ENCODE results near the gene NEDD8. TPM values are rescaled to one million over a fixed set of nuclear protein-coding genes. Genes with fewer than 3 reads are reported as not detected.

Gene NEDD8
- total RNA-seq, 1 donor from 2014 or later: 251 TPM

- peak overlapping the region; percentile 93 for H2AFZ ChIP-seq (ENCODE audit: low read depth, low read length)
- H3K4me1 ChIP-seq (ENCODE audit: insufficient read depth, low read length): peaks cover 5% of the 10 kb centered on the region
- DNase-seq (ENCODE audit: low read depth) (peak; percentile 24), FAIRE-seq (no peak)
- Mint-ChIP-seq H3K9me3 (ENCODE audit: unreplicated experiment) (peaks cover 4% of the 10 kb centered on the region), H3K27me3 (ENCODE audit: low read depth, unreplicated experiment) (no peaks in the 10 kb centered on the region), H3K36me3 (ENCODE audit: low read depth, unreplicated experiment) (peaks cover 23% of the 10 kb centered on the region), H3K4me3 (ENCODE audit: unreplicated experiment) (peak overlapping the region; percentile 96), H3K4me1 (ENCODE audit: low read depth, unreplicated experiment) (peaks cover 16% of the 10 kb centered on the region), H3K27ac (ENCODE audit: unreplicated experiment) (peak overlapping the region; percentile 94)
- H4K20me1 ChIP-seq (ENCODE audit: insufficient read depth, low read length): peaks cover 5% of the 10 kb centered on the region
- peak overlapping the region; percentile 99 for H3K9ac ChIP-seq (ENCODE audit: low read length)
- H3K9me3 ChIP-seq (ENCODE audit: insufficient read depth, low read depth, low read length): peaks cover 2% of the 10 kb centered on the region
- H3K4me2 ChIP-seq (ENCODE audit: low read length): peak overlapping the region; percentile 95
- peak overlapping the region; percentile 69 for H3K4me3 ChIP-seq (ENCODE audit: insufficient read depth, low read depth, low read length)
- peaks cover 58% of the 10 kb centered on the region for H3K79me2 ChIP-seq (ENCODE audit: insufficient read depth, low read length)
- no peak for TF ChIP-seq EZH2 (IDR thresholded peaks at IDR 0.05; ENCODE audit: insufficient read depth, low read length)
- TF ChIP-seq CTCF (IDR thresholded peaks at IDR 0.05; ENCODE audit: insufficient read depth, low read depth, low read length): no peak
- H3K27me3 ChIP-seq (ENCODE audit: insufficient read depth, low read length): no peaks in the 10 kb centered on the region
- peaks cover 15% of the 10 kb centered on the region for H3K36me3 ChIP-seq (ENCODE audit: insufficient read depth, low read length)
- H3K27ac ChIP-seq (ENCODE audit: low read depth, low read length): peak overlapping the region; percentile 97
Observed at GRCh38 chr14:24196071-24197055, 35.8 kb downstream of the NEDD8 start.

GRCh38 chr14:24195186-24196070, 36.7 kb downstream of the NEDD8 start, which contains the start of gene TM9SF1:
TM9SF1 (minus strand) TSS chr14:24195441; CDS start chr14:24195019, 422 bp downstream.
- DNase-seq (ENCODE audit: low read depth): peak; percentile 81
- TF ChIP-seq CTCF (IDR thresholded peaks at IDR 0.05; ENCODE audit: insufficient read depth, low read depth, low read length): no peak
- TF ChIP-seq EZH2 (IDR thresholded peaks at IDR 0.05; ENCODE audit: insufficient read depth, low read length): no peak
- Histone ChIP-seq H3K79me2 (ENCODE audit: insufficient read depth, low read length) (peaks cover 61% of the 10 kb centered on the region), H3K9me3 (ENCODE audit: insufficient read depth, low read depth, low read length) (peaks cover 2% of the 10 kb centered on the region), H3K36me3 (ENCODE audit: insufficient read depth, low read length) (peaks cover 17% of the 10 kb centered on the region), H4K20me1 (ENCODE audit: insufficient read depth, low read length) (peaks cover 5% of the 10 kb centered on the region), H3K4me2 (ENCODE audit: low read length) (peak within 1 kb of the TSS; percentile 95), H3K27ac (ENCODE audit: low read depth, low read length) (peak within 1 kb of the TSS; percentile 97), H3K27me3 (ENCODE audit: insufficient read depth, low read length) (no peaks in the 10 kb centered on the region), H3K9ac (ENCODE audit: low read length) (peak within 1 kb of the TSS; percentile 99), H3K4me1 (ENCODE audit: insufficient read depth, low read length) (peaks cover 5% of the 10 kb centered on the region), H2AFZ (ENCODE audit: low read depth, low read length) (peak within 1 kb of the TSS; percentile 93), H3K4me3 (ENCODE audit: insufficient read depth, low read depth, low read length) (peak within 1 kb of the TSS; percentile 69)
- no peaks in the 10 kb centered on the region for H3K27me3 Mint-ChIP-seq (ENCODE audit: low read depth, unreplicated experiment)
- H3K36me3 Mint-ChIP-seq (ENCODE audit: low read depth, unreplicated experiment): peaks cover 22% of the 10 kb centered on the region
- H3K9me3 Mint-ChIP-seq (ENCODE audit: unreplicated experiment): peaks cover 4% of the 10 kb centered on the region
- peaks cover 17% of the 10 kb centered on the region for H3K4me1 Mint-ChIP-seq (ENCODE audit: low read depth, unreplicated experiment)
- H3K4me3 Mint-ChIP-seq (ENCODE audit: unreplicated experiment): peak within 1 kb of the TSS; percentile 96
- H3K27ac Mint-ChIP-seq (ENCODE audit: unreplicated experiment): peak within 1 kb of the TSS; percentile 94
- no peak for FAIRE-seq

Data from astrocyte (in vitro differentiated cells and primary cell).